NOMO-1 treated with DMSO at 0.1 percent for 48 hours (cell line): ENCODE results near the gene RHOD.

Experiments used
- DNase-seq: peaks from one replicate; lab custom pipeline; 2025; ENCODE audit not compliant: unreplicated experiment; lab: John Stamatoyannopoulos, UW

Gene RHOD

GRCh38 chr11:67056267-67057204, at the start of gene RHOD:
RHOD (plus strand) TSS chr11:67056847; CDS start chr11:67056903, 56 bp downstream.
- DNase-seq: no peak

GRCh38 chr11:67007126-67007525, 49.5 kb upstream of the RHOD start:
- no peak for DNase-seq

- DNase-seq: no peak
Observed at GRCh38 chr11:67010296-67010905, 46.2 kb upstream of the RHOD start.

- DNase-seq: no peak
Observed at GRCh38 chr11:67013511-67014045, 43.1 kb upstream of the RHOD start.

- DNase-seq: no peak
Observed at GRCh38 chr11:67014343-67014742, 42.3 kb upstream of the RHOD start.

GRCh38 chr11:67015048-67015447, 41.6 kb upstream of the RHOD start:
- DNase-seq: no peak

GRCh38 chr11:67016550-67016949, 40.1 kb upstream of the RHOD start:
- no peak for DNase-seq

- no peak for DNase-seq
Observed at GRCh38 chr11:67020949-67021348, 35.7 kb upstream of the RHOD start.

GRCh38 chr11:67022341-67022933, 34.2 kb upstream of the RHOD start:
- no peak for DNase-seq

GRCh38 chr11:67022961-67023956, 33.4 kb upstream of the RHOD start, which contains the start of gene SYT12:
SYT12 (plus strand) TSS chr11:67023134; CDS start chr11:67030145, 7,011 bp downstream.
- DNase-seq: no peak

GRCh38 chr11:67023957-67024353, 32.7 kb upstream of the RHOD start:
- DNase-seq: no peak

- no peak for DNase-seq
Observed at GRCh38 chr11:67024410-67024809, 32.2 kb upstream of the RHOD start.

GRCh38 chr11:67024966-67025365, 31.7 kb upstream of the RHOD start:
- no peak for DNase-seq

GRCh38 chr11:67025750-67026149, 30.9 kb upstream of the RHOD start:
- DNase-seq: no peak

GRCh38 chr11:67026941-67027340, 29.7 kb upstream of the RHOD start:
- DNase-seq: no peak

- DNase-seq: no peak
Observed at GRCh38 chr11:67027483-67027930, 29.1 kb upstream of the RHOD start.

GRCh38 chr11:67027943-67028542, 28.6 kb upstream of the RHOD start:
- no peak for DNase-seq

GRCh38 chr11:67029146-67029545, 27.5 kb upstream of the RHOD start:
- no peak for DNase-seq

GRCh38 chr11:67030976-67031375, 25.7 kb upstream of the RHOD start:
- no peak for DNase-seq
